B cell (primary cell): ENCODE results near the gene PAQR5. TPM values are rescaled to one million over a fixed set of nuclear protein-coding genes. Genes with fewer than 3 reads are reported as not detected.

Source experiments
- ATAC-seq: fragments of 200-7000 bp; cut with Tn5 transposase; one replicate; pipeline ENCODE4 v1.10.0; 2021; ENCODE audit warnings: low read depth, mild to moderate bottlenecking, moderate number of reproducible peaks, moderate library complexity
- CTCF ChIA-PET: fragments of 350-600 bp; sonication (Branson Sonifier 250); formaldehyde crosslinking; loops from one replicate; lab custom pipeline; 2021; ENCODE audit warnings: antibody characterized with exemption, inconsistent platforms; lab: Charles Lee
- POLR2A ChIA-PET: fragments of 350-600 bp; sonication (Branson Sonifier 250); formaldehyde crosslinking; loops from one replicate; lab custom pipeline; 2021; ENCODE audit warnings: antibody characterized with exemption; lab: Charles Lee
- DNase-seq: peaks from one replicate; pipeline ENCODE4 v3.0.0; 2013
- H2AFZ ChIP-seq: 2 replicates; pipeline ENCODE4 v1.6.1; 2012; ENCODE audit warnings: mild to moderate bottlenecking, low read depth, low read length; ENCODE audit not compliant: insufficient read depth, poor library complexity, severe bottlenecking
- H3K27ac ChIP-seq, 2 donors: 1 replicate in 1 of 2; 2 replicates in 1 of 2; pipeline ENCODE4 v1.5.1; 2012 to 2013; ENCODE audit warnings: low read length in 2 of 2, mild to moderate bottlenecking in 2 of 2, moderate library complexity in 1 of 2
- H3K27me3 ChIP-seq, 4 experiments: fragments of 200-600 bp in 1 of 4; sonication (generic) in 1 of 4; replicated peaks in 1 of 4; 1 replicate in 2 of 4; 2 replicates in 2 of 4; pipeline versions ENCODE4 v1.6.1 to v1.7.0; 2013 to 2016; ENCODE audit warnings: low read length in 3 of 4, mild to moderate bottlenecking in 2 of 4, mixed read lengths in 1 of 4, moderate library complexity in 1 of 4; ENCODE audit not compliant: insufficient read depth in 4 of 4, control insufficient read depth in 3 of 4; ENCODE audit errors: control extremely low read depth in 1 of 4
- H3K36me3 ChIP-seq, 2 experiments: replicated peaks in 1 of 2; 1 replicate in 1 of 2; 2 replicates in 1 of 2; pipeline versions ENCODE4 v1.6.1 to v1.7.1; 2013; ENCODE audit warnings: low read length in 1 of 2; ENCODE audit not compliant: insufficient read depth in 2 of 2, control insufficient read depth in 1 of 2; ENCODE audit errors: control extremely low read depth in 1 of 2, extremely low read depth in 1 of 2
- H3K4me1 ChIP-seq, 2 donors: fragments of 200-600 bp in 1 of 2; sonication (generic) in 1 of 2; 1 replicate in 1 of 2; 2 replicates in 1 of 2; pipeline versions ENCODE4 v1.5.1 to v1.6.1; 2013 to 2017; ENCODE audit warnings: low read length in 2 of 2; ENCODE audit not compliant: control insufficient read depth in 2 of 2, insufficient read depth in 2 of 2
- H3K4me2 ChIP-seq: replicated peaks from 2 replicates; pipeline ENCODE3; 2012; ENCODE audit warnings: mild to moderate bottlenecking, low read depth, low read length; ENCODE audit not compliant: poor library complexity, severe bottlenecking
- H3K4me3 ChIP-seq, 5 experiments: fragments of 200-600 bp in 1 of 5; sonication (generic) in 1 of 5; 1 replicate in 3 of 5; 2 replicates in 2 of 5; pipeline versions ENCODE4 v1.5.1 to v1.7.0; 2011 to 2016; ENCODE audit warnings: low read length in 4 of 5, mild to moderate bottlenecking in 4 of 5, low read depth in 2 of 5, control low read depth in 1 of 5, moderate library complexity in 1 of 5; ENCODE audit not compliant: insufficient read depth in 1 of 5; ENCODE audit errors: control extremely low read depth in 1 of 5, extremely low read depth in 1 of 5
- H3K79me2 ChIP-seq: fragments of 200-600 bp; sonication (generic); one replicate; pipeline ENCODE4 v1.6.0; 2016; ENCODE audit warnings: low read length; ENCODE audit not compliant: control insufficient read depth, insufficient read depth
- H3K9ac ChIP-seq: fragments of 200-600 bp; sonication (generic); 2 replicates; pipeline ENCODE4 v1.6.1; 2017; ENCODE audit warnings: mild to moderate bottlenecking, low read length, moderate library complexity
- H3K9me3 ChIP-seq, 3 donors: one replicate each; pipeline versions ENCODE4 v1.6.1 to v1.7.1; 2013; ENCODE audit warnings: low read length in 2 of 3; ENCODE audit not compliant: control insufficient read depth in 2 of 3, insufficient read depth in 1 of 3; ENCODE audit errors: control extremely low read depth in 1 of 3
- H4K20me1 ChIP-seq: 2 replicates; pipeline ENCODE4 v1.6.0; 2012; ENCODE audit warnings: mild to moderate bottlenecking, low read length; ENCODE audit not compliant: insufficient read depth, control insufficient read depth, poor library complexity, severe bottlenecking
- H3K27ac Mint-ChIP-seq: one replicate; pipeline ENCODE4 v1.8.0; 2021; ENCODE audit warnings: mixed read lengths
- H3K27me3 Mint-ChIP-seq: one replicate; pipeline ENCODE4 v1.8.0; 2021; ENCODE audit warnings: mixed read lengths
- H3K4me1 Mint-ChIP-seq: one replicate; pipeline ENCODE4 v1.8.0; 2021; ENCODE audit warnings: mixed read lengths
- H3K4me3 Mint-ChIP-seq: one replicate; pipeline ENCODE4 v1.8.0; 2021; ENCODE audit warnings: mixed read lengths
- H3K9me3 Mint-ChIP-seq: one replicate; pipeline ENCODE4 v1.8.0; 2022; ENCODE audit warnings: mixed read lengths; ENCODE audit not compliant: insufficient read depth
- CTCF ChIP-seq: fragments of 200-600 bp; IDR thresholded peaks from one replicate; pipeline ENCODE4 v1.8.0; 2022; ENCODE audit warnings: antibody characterized with exemption, mild to moderate bottlenecking
- EZH2 ChIP-seq: IDR thresholded peaks from 2 replicates; pipeline ENCODE4 v1.6.1; 2012; ENCODE audit warnings: borderline replicate concordance, low read depth, mild to moderate bottlenecking, moderate library complexity, low read length; ENCODE audit not compliant: insufficient read depth, poor library complexity, severe bottlenecking
- WGBS: methylation state at CpG from one replicate; pipeline ENCODE4 v1.1.5; 2013; ENCODE audit warnings: missing lambda C conversion rate; ENCODE audit not compliant: insufficient coverage; 5-methylcytosine and 5-hydroxymethylcytosine counted together
- intact Hi-C: fragments of 100-400 bp; cut with micrococcal nuclease; formaldehyde crosslinking; loops from one replicate; pipeline ENCODE4 v1.10.0; 2022
- polyA plus RNA-seq: library from polyadenylated mRNA; depleted of rRNA; stranded (reverse); fragments of >200 nt; gene quantifications from 2 replicates; pipeline ENCODE4 v1.2.3, GENCODE V29; 2012
- total RNA-seq, 2 donors: library from RNA; stranded (reverse); fragments of 120-200 nt in 1 of 2; gene quantifications; 1 replicate in 1 of 2; 2 replicates in 1 of 2; pipeline versions ENCODE4 v1.2.3 to v1.2.4, GENCODE V29; 2013 to 2022

PAQR5 gene
- total and polyA plus RNA-seq, 2 donors (not counting 1 experiment from before 2014, with no cell fraction given), result not detected

DNA sequence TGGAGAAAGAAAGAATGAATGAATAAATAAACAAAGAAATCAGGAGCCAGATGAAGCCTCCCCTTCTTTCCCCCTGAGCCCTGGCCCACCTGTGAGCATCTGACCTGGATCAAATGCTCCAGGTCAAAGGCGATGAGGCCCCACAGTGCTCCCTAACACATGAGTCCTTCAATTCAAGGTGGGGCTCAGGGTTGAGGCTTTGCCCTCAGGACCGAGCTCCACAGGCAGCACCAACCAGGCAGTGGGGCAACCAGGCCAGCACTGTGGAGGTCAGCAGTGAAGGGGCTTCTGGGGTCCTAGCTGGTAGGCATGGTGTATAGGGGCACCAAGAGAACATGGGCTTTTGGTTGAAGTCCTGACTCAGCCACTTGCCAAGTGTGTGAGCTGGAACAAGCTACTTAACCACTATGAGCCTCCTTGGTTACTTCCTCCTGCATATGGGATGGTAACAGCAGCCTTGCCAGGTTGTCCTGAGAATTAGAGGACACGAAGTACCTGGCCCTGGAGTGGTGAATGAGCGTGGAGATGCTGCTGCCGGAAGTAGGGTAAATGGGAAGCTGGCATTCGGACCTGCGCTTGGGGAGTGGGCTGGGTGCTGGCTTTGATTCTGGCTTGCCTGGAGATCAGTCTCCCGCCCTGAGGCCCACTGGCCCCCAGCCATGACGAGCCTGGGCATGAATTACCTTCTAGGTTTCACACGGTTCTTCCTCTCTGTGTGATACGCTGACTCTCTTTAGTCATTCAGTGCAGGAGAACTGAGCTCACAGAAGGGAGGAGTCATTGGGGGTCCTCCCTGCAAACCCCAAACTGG is 10.0 kb upstream of the PAQR5 start:
- H4K20me1 ChIP-seq, result no peaks in the 10 kb centered on the region
- H3K9ac ChIP-seq, result no peak overlapping the region
- H3K4me3 ChIP-seq, result no peak overlapping the region
- Mint-ChIP-seq H3K27ac (no peak overlapping the region), H3K4me1 (no peaks in the 10 kb centered on the region), H3K27me3 (peaks cover 4% of the 10 kb centered on the region), H3K9me3 (no peaks in the 10 kb centered on the region), H3K4me3 (no peak overlapping the region)
- H3K27ac ChIP-seq, result no peak overlapping the region
- no peak overlapping the region for H3K4me2 ChIP-seq
- no peaks in the 10 kb centered on the region for H3K79me2 ChIP-seq
- no peaks in the 10 kb centered on the region for H3K4me1 ChIP-seq
- ChIA-PET CTCF (no interaction called here), POLR2A (no interaction called here)
- 86% methylated on average over 10 of the region's 11 CpGs for WGBS
- no peaks in the 10 kb centered on the region for H3K27me3 ChIP-seq
- H3K36me3 ChIP-seq, result no peaks in the 10 kb centered on the region
- TF ChIP-seq EZH2 (no peak), CTCF (no peak)
- no peak overlapping the region for H2AFZ ChIP-seq
- ATAC-seq, result no peak
- H3K9me3 ChIP-seq, result no peaks in the 10 kb centered on the region
- DNase-seq, result no peak
- intact Hi-C loops, result no loop called here

DNA sequence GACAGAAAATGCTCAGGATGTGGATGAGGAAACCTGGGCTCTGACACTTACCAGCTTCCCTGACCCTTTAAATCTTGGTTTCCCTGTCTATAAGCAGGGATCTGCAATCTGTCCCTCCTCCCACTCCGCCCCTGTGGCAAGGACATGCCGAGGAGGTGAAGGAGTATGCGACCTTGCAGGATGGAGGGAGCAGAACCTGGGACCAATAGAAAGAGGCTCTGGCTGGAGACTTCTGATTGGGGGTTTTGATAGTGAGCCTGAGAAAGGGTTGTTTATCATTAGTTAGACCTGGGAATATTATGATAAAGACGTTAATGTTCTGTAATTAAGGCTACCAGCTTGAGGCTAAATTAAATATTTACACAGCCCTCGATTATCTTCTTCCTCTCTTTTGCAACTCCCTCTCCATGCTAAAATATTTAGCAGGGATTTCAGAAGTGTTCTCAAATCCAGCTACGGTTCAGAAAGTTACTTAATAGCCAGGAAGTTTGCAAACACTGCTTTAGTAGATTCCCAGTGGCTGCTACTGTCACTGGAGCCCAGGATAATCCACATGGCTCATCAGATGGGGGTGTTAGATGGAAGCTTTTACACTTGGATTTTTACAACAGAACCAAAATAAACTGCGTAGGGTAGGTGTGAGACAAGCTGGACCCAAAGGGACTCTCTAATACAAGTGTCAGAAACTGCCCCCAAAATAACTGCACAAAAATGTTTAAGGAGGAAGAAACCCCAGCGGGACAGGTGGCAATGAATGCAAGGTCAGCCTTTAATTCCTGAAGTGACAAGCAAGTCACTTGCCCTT is 9.2 kb upstream of the PAQR5 start:
- Histone ChIP-seq H3K4me1 (no peaks in the 10 kb centered on the region), H3K36me3 (no peaks in the 10 kb centered on the region), H3K9me3 (no peaks in the 10 kb centered on the region), H3K9ac (no peak overlapping the region), H3K27ac (no peak overlapping the region), H3K27me3 (no peaks in the 10 kb centered on the region), H3K79me2 (no peaks in the 10 kb centered on the region), H2AFZ (no peak overlapping the region), H4K20me1 (no peaks in the 10 kb centered on the region), H3K4me2 (no peak overlapping the region), H3K4me3 (no peak overlapping the region)
- H3K4me1 Mint-ChIP-seq, result no peaks in the 10 kb centered on the region
- DNase-seq, result no peak
- intact Hi-C loops, result no loop called here
- no peak overlapping the region for H3K4me3 Mint-ChIP-seq
- no peak overlapping the region for H3K27ac Mint-ChIP-seq
- CTCF ChIA-PET, result no interaction called here
- TF ChIP-seq EZH2 (no peak), CTCF (no peak)
- ATAC-seq, result no peak
- POLR2A ChIA-PET, result no interaction called here
- H3K9me3 Mint-ChIP-seq, result no peaks in the 10 kb centered on the region
- peaks cover 6% of the 10 kb centered on the region for H3K27me3 Mint-ChIP-seq
- WGBS, result 100% methylated on average over 1 of the region's 8 CpGs
